HAP-1 (cell line): ENCODE measurements around the gene TRPC1.
"Not testable (repeated sequence)": the region's sequence is repeated elsewhere in the genome, so short reads cannot be mapped to it uniquely, and the experiment has no call there.

Source experiments
- DNase-seq, 2 experiments: peaks; one replicate each; pipeline ENCODE4 v3.0.0-alpha.2; 2016 to 2020; ENCODE audit warnings: low spot score in 2 of 2
- H3K27me3 ChIP-seq: fragments of 250-450 bp; sonication (Bioruptor Pico); 2 replicates; pipeline ENCODE4 v1.5.1; 2020; ENCODE audit warnings: low read depth, mild to moderate bottlenecking, moderate library complexity
- H3K36me3 ChIP-seq: fragments of 250-450 bp; sonication (Bioruptor Pico); replicated peaks from 2 replicates; pipeline ENCODE4 v1.5.1; 2020; ENCODE audit warnings: mild to moderate bottlenecking
- H3K4me1 ChIP-seq: fragments of 250-450 bp; sonication (Bioruptor Pico); 2 replicates; pipeline ENCODE4 v1.5.1; 2020; ENCODE audit warnings: mild to moderate bottlenecking
- H3K4me3 ChIP-seq: fragments of 250-450 bp; sonication (Bioruptor Pico); 2 replicates; pipeline ENCODE4 v1.5.1; 2020; ENCODE audit warnings: mild to moderate bottlenecking, moderate library complexity
- H3K9me3 ChIP-seq: fragments of 250-450 bp; sonication (Bioruptor Pico); 2 replicates; pipeline ENCODE4 v1.5.1; 2020; ENCODE audit warnings: mild to moderate bottlenecking, moderate library complexity
- in situ Hi-C: fragments of 300-500 bp; cut with MboI; formaldehyde crosslinking; loops from 3 replicates; pipeline ENCODE4 v1.14.3; 2020; ENCODE audit warnings: low sequenced_read_pairs, inconsistent platforms, mixed read lengths

Gene TRPC1

DNA sequence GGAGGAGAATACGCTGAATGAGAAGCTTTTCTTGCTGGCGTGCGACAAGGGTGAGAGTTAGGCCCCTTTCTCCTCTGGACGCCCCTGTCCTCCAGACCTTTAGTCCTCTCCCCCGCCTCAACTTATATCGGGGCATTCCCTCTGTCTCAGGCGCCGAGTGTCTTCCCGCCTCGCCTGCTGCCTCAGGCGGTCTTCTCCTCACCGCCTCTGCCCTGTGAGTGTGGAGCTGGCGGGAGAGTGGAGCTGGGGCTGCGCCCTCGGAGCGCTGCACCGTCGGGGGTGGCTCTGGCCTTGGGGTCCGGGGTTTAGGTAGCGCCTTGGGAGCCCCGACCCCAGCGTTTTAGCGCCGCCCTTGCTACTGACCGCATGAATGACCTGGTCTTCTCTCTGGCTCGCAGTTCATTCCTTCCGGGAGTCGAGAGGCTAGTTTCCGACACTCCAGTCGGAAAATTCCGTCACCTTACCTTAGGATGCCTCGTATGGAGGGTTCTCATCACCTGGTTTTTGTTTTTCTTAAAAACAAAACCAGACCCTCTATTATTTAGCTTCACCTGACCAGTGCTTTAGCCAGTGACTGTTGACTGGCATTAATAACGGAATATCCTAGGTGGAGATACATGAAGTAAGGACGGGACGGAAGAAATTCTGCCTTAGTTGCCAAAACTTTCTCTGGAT is 985 bp downstream of the TRPC1 start:
- peak; percentile 52 to 68 for DNase-seq
- Histone ChIP-seq H3K4me3 (peak overlapping the region; percentile 62), H3K36me3 (no peaks in the 10 kb centered on the region), H3K4me1 (peaks cover 3% of the 10 kb centered on the region; the same call in 1 of the 2 replicates), H3K9me3 (no peaks in the 10 kb centered on the region; the same call in 1 of the 2 replicates), H3K27me3 (no peaks in the 10 kb centered on the region)
- in situ Hi-C loops = no loop called here

- peak in 1 of 2 experiments; percentile 25 for DNase-seq
- in situ Hi-C loops = no loop called here
- Histone ChIP-seq H3K4me1 (peaks cover 3% of the 10 kb centered on the region; the same call in 1 of the 2 replicates), H3K9me3 (no peaks in the 10 kb centered on the region; the same call in 1 of the 2 replicates), H3K36me3 (no peaks in the 10 kb centered on the region), H3K27me3 (no peaks in the 10 kb centered on the region), H3K4me3 (peak overlapping the region; percentile 62)
Measured at GRCh38 chr3:142725357-142725739, 1.5 kb downstream of the TRPC1 start.

DNA sequence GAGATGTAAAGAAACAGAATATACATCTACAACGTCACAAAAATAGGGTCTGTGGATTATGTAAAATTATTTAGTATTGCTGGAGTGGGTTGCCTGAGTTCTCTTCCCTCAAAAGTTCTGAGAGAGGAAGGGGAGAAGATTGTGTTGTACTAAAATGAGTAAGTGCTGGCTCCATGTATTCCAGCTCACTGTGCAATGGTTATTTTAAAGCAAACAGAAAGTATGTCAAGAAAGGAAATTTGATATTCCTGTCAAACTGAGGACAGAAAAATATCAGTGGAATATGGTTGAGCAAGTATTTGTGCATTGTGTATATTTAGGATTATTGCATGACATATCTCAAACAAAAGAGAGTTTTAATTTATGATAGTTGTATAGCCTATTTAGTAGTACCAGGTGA is 2.2 kb downstream of the TRPC1 start:
- no peaks in the 10 kb centered on the region; the same call in 1 of the 2 replicates for H3K9me3 ChIP-seq
- no peaks in the 10 kb centered on the region for H3K36me3 ChIP-seq
- in situ Hi-C loops = no loop called here
- peaks cover 3% of the 10 kb centered on the region; the same call in 1 of the 2 replicates for H3K4me1 ChIP-seq
- H3K27me3 ChIP-seq = no peaks in the 10 kb centered on the region
- no peak for DNase-seq
- no peak overlapping the region for H3K4me3 ChIP-seq

DNA sequence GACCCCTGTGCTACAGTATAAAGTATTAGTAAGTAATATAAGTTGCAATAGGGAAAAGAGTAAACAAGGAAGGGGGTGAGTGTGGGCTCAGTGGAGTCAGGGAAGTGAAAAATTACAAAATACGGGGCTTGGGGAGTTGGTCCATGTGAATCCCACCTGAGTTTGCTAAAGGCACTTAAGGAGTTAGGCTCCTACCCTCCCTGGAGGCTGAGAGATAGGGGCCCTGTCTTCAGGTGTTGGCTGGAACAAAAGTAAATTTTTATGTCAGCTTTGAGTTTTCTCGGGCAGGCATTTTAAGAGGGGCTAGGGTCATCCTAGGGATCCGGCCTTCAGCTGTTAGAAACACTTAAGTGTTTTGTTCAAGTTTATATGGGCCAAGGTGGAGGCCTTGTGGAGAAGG is 8.2 kb downstream of the TRPC1 start:
- H3K4me3 ChIP-seq = no peak overlapping the region
- in situ Hi-C loops = no loop called here
- H3K27me3 ChIP-seq = no peaks in the 10 kb centered on the region
- peaks cover 12% of the 10 kb centered on the region for H3K4me1 ChIP-seq
- H3K9me3 ChIP-seq = no peaks in the 10 kb centered on the region
- no peak for DNase-seq
- H3K36me3 ChIP-seq = no peaks in the 10 kb centered on the region

- H3K36me3 ChIP-seq = no peaks in the 10 kb centered on the region
- H3K27me3 ChIP-seq = no peaks in the 10 kb centered on the region
- in situ Hi-C loops = no loop called here
- H3K9me3 ChIP-seq = no peaks in the 10 kb centered on the region
- no peak overlapping the region for H3K4me3 ChIP-seq
- peaks cover 12% of the 10 kb centered on the region for H3K4me1 ChIP-seq
- DNase-seq = no peak
Measured at GRCh38 chr3:142734834-142735233, 11.0 kb downstream of the TRPC1 start.

DNA sequence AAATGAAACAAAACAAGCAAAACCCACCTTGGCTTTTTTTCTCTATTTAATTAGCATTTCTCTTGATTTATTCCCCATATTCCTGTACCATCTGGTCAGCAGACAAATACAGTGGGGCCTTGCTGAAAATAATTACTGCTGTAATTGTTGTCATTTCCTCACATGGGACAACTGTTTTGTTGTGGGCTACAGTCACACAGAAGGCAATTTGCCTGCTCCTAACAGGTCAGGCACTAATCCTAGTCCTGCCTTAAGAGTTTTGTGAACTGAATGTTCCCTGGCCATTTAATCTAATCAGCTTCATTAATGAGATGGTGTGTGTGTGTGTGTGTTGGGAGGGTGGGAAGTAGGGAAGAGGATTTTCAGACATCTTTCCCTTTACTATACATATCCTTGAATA is 11.6 kb downstream of the TRPC1 start:
- DNase-seq = no peak

GRCh38 chr3:142738396-142738795 is 14.6 kb downstream of the TRPC1 start:
- H3K4me3 ChIP-seq = no peak overlapping the region
- DNase-seq = no peak
- in situ Hi-C loops = no loop called here
- H3K27me3 ChIP-seq = no peaks in the 10 kb centered on the region
- H3K36me3 ChIP-seq = no peaks in the 10 kb centered on the region
- H3K4me1 ChIP-seq = no peaks in the 10 kb centered on the region; the same call in 1 of the 2 replicates
- no peaks in the 10 kb centered on the region for H3K9me3 ChIP-seq

More for the DNA sequence above, 11.6 kb downstream of the TRPC1 start:
- no peaks in the 10 kb centered on the region for H3K27me3 ChIP-seq
- H3K4me3 ChIP-seq = no peak overlapping the region
- peaks cover 12% of the 10 kb centered on the region for H3K4me1 ChIP-seq
- H3K36me3 ChIP-seq = no peaks in the 10 kb centered on the region
- no peaks in the 10 kb centered on the region for H3K9me3 ChIP-seq
- in situ Hi-C loops = no loop called here

DNA sequence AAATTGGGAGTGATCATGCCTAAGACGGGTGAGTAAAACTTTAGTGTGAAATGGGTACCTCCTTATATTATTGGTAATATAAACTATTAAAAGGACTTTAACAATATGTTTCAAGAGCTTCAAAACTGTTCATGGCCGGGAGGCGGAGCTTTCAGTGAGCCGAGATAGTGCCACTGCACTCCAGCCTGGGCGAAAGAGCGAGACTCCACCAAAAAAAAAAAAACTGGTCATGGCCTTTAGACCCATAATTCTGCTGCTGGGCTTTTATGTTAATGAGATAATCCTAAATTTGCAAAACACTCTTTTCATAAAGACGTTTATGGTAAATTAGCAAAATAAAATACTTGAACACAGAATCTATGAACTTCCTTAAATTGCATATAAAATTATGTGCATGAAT is 22.8 kb downstream of the TRPC1 start:
- peak; percentile 21 to 50 for DNase-seq
- Histone ChIP-seq H3K36me3 (peaks cover 3% of the 10 kb centered on the region), H3K27me3 (no peaks in the 10 kb centered on the region), H3K4me1 (peaks cover 14% of the 10 kb centered on the region), H3K9me3 (no peaks in the 10 kb centered on the region), H3K4me3 (no peak overlapping the region)
- in situ Hi-C loops = no loop called here

GRCh38 chr3:142750531-142750930 is 26.7 kb downstream of the TRPC1 start:
- H3K27me3 ChIP-seq, in situ Hi-C loops, H3K9me3 ChIP-seq, H3K36me3 ChIP-seq, DNase-seq, H3K4me3 ChIP-seq: not testable (repeated sequence)
- H3K4me1 ChIP-seq = peaks cover 14% of the 10 kb centered on the region

DNA sequence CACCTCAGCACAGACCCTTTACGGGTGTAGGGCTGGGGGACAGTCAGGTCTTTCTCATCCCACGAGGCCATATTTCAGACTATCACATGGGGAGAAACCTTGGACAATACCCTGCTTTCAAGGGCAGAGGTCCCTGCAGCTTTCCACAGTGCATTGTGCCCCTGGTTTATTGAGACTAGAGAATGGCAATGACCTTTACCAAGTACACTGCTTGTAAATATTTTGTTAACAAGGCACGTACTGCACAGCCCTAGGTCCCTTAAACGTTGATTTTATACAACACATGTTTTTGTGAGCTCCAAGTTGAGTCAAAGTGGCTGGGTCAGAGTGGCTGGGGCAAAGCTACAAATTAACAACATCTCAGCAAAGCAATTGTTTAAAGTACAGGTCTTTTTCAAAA is 28.8 kb downstream of the TRPC1 start:
- in situ Hi-C loops, H3K4me3 ChIP-seq, DNase-seq, H3K36me3 ChIP-seq, H3K4me1 ChIP-seq, H3K27me3 ChIP-seq, H3K9me3 ChIP-seq: not testable (repeated sequence)

DNA sequence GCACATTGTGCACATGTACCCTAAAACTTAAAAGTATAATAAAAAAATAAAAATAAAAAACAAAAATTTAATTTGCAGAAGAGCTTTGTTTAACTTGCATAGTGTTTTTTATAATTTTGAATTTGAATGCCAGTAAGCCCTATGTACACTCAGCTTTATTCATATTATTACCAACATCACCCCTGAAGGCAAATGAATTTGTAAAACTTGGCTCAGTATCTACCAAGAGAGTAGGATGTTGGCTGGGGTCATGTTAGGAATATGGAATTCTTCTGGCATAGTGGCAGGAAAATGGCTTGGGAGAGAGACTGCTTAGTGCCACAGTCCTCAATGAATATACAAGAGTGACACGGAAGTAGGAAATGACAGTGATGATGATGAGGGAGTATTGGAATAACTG is 30.7 kb downstream of the TRPC1 start:
- H3K4me1 ChIP-seq = peaks cover 4% of the 10 kb centered on the region; the same call in 1 of the 2 replicates
- DNase-seq = no peak
- no peak overlapping the region for H3K4me3 ChIP-seq
- no peaks in the 10 kb centered on the region for H3K27me3 ChIP-seq
- no peaks in the 10 kb centered on the region for H3K9me3 ChIP-seq
- H3K36me3 ChIP-seq = no peaks in the 10 kb centered on the region; the same call in 1 of the 2 replicates
- in situ Hi-C loops = no loop called here

GRCh38 chr3:142768338-142768737 is 44.5 kb downstream of the TRPC1 start:
- no peak overlapping the region for H3K4me3 ChIP-seq
- no peak for DNase-seq
- no peaks in the 10 kb centered on the region for H3K36me3 ChIP-seq
- peaks cover 2% of the 10 kb centered on the region; the same call in 1 of the 2 replicates for H3K4me1 ChIP-seq
- H3K9me3 ChIP-seq = no peaks in the 10 kb centered on the region
- H3K27me3 ChIP-seq = no peaks in the 10 kb centered on the region
- in situ Hi-C loops = no loop called here

DNA sequence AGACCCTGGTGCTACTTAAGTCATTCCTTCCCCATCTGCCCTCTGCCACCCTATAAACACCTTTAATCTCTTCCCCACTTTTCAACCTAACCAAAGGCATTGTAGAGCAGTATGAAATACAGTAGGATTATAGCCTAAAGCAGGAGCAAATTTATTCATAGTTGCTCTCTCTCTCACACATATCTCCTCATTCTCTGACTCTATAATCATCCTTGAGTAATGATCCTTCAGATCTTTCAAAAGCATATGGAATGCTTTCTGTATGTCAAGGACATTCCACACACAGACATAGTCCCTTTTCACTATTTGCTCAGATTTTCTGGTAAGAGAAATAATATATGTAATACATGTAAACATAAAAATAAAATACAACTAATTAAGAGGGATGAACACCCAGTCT is 54.1 kb downstream of the TRPC1 start:
- in situ Hi-C loops = no loop called here
- Histone ChIP-seq H3K4me1 (no peaks in the 10 kb centered on the region), H3K9me3 (no peaks in the 10 kb centered on the region), H3K27me3 (no peaks in the 10 kb centered on the region), H3K4me3 (no peak overlapping the region), H3K36me3 (no peaks in the 10 kb centered on the region)
- DNase-seq = peak in 1 of 2 experiments; percentile 34

- DNase-seq = no peak
- in situ Hi-C loops = no loop called here
- no peaks in the 10 kb centered on the region for H3K27me3 ChIP-seq
- no peak overlapping the region for H3K4me3 ChIP-seq
- H3K4me1 ChIP-seq = no peaks in the 10 kb centered on the region
- no peaks in the 10 kb centered on the region for H3K9me3 ChIP-seq
- no peaks in the 10 kb centered on the region for H3K36me3 ChIP-seq
Measured at GRCh38 chr3:142778541-142778940, 54.7 kb downstream of the TRPC1 start.

DNA sequence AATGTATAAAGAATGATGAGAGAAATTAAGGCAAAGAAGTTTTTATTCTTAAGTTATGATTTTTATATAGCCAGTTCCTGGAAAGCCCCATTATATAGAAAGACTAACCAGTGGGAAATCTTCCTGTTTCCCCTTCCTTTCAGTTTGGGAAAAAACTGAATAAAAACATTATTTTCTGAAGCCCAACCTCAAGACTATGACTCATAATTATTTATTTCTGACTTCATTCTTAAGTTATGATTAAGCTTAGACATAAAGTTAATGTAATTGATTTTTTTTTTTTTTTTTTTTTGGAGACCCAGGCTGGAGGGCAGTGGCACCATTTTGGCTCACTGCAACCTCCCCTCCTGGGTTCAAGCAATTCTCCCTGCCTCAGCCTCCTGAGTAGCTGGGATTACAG is 55.8 kb downstream of the TRPC1 start:
- H3K27me3 ChIP-seq = no peaks in the 10 kb centered on the region
- no peak for DNase-seq
- no peak overlapping the region for H3K4me3 ChIP-seq
- H3K36me3 ChIP-seq = no peaks in the 10 kb centered on the region
- in situ Hi-C loops = no loop called here
- no peaks in the 10 kb centered on the region for H3K4me1 ChIP-seq
- no peaks in the 10 kb centered on the region for H3K9me3 ChIP-seq
